Right cardiac atrium (tissue), 5 donors: ENCODE results near the gene KCNC3. TPM values are rescaled to one million over a fixed set of nuclear protein-coding genes. Genes with fewer than 3 reads are reported as not detected.
"Not testable (repeated sequence)": the region's sequence is repeated elsewhere in the genome, so short reads cannot be mapped to it uniquely, and the experiment has no call there.

Experiments used
- ATAC-seq, 2 donors: fragments of 200-7000 bp; cut with Tn5 transposase; one replicate each; pipeline versions ENCODE4 v1.8.0 to v1.9.1; 2020; ENCODE audit warnings: moderate library complexity in 2 of 2, mild to moderate bottlenecking in 1 of 2
- DNase-seq, 3 donors: peaks; one replicate each; pipeline ENCODE4 v3.0.0-alpha.2; 2020
- H3K27ac ChIP-seq: one replicate; pipeline ENCODE4 v1.5.1; 2013; ENCODE audit warnings: mild to moderate bottlenecking, low read length, control low read depth, moderate library complexity
- H3K27me3 ChIP-seq: one replicate; pipeline ENCODE4 v1.6.1; 2013; ENCODE audit not compliant: control insufficient read depth, insufficient read depth
- H3K4me1 ChIP-seq: one replicate; pipeline ENCODE4 v1.6.1; 2013; ENCODE audit warnings: low read length; ENCODE audit not compliant: control insufficient read depth, insufficient read depth
- H3K4me3 ChIP-seq: one replicate; pipeline ENCODE4 v1.5.1; 2013; ENCODE audit warnings: low read length, control low read depth
- H3K9me3 ChIP-seq: one replicate; pipeline ENCODE4 v1.6.1; 2013; ENCODE audit warnings: low read length; ENCODE audit not compliant: control insufficient read depth
- WGBS: extraction: QIAGEN DNeasy Blood & Tissue Kit; methylation state at CpG from one replicate; pipeline ENCODE4 v1.1.7; 2013; 5-methylcytosine and 5-hydroxymethylcytosine counted together
- intact Hi-C, 4 donors: fragments of 100-400 bp; cut with DNase I; formaldehyde crosslinking; loops; one replicate each; pipeline versions ENCODE4 v1.11.0 to v1.14.0; 2022 to 2023
- polyA plus RNA-seq: library from polyadenylated mRNA; stranded (reverse); fragments of 200-250 nt; gene quantifications from one replicate; pipeline ENCODE4 v1.2.3, GENCODE V29; 2013
- total RNA-seq, 4 donors: library from RNA; stranded (reverse); fragmentation: NEBNext Ultra II Directional; extraction: Animal tissue kit (Norgen Biotek cat#: 25700); gene quantifications; one replicate each; pipeline ENCODE4 v1.2.1, GENCODE V29; 2021
- donor health status: healthy with polysubstance abuse.
- donor health status: DM: no; HTN: yes; CAD: no.
- donor health status: DM: no; HTN: no; CAD: no.
- donor health status: DM: no; HTN: yes; CAD: no; lungs with severe emphysema.
- donor health status: DM: yes; HTN: yes; CAD: no.

The KCNC3 gene
- total and polyA plus RNA-seq, 5 donors, result 3.0 to 6.1 (median 4.8) TPM

GRCh38 chr19:50352242-50352641 lies 23.1 kb upstream of the KCNC3 start:
- intact Hi-C loops, result loop anchor here in 1 of 4 donors (10.0 kb wide), 1 partner anchor 433 kb away; no protein-coding TSS in a partner anchor
- no peaks in the 10 kb centered on the region for H3K4me1 ChIP-seq
- 61% methylated on average over 4 of the region's 4 CpGs for WGBS
- H3K27me3 ChIP-seq, result no peaks in the 10 kb centered on the region
- no peak for DNase-seq
- H3K27ac ChIP-seq, result no peak overlapping the region
- no peaks in the 10 kb centered on the region for H3K9me3 ChIP-seq
- no peak for ATAC-seq
- no peak overlapping the region for H3K4me3 ChIP-seq

DNA sequence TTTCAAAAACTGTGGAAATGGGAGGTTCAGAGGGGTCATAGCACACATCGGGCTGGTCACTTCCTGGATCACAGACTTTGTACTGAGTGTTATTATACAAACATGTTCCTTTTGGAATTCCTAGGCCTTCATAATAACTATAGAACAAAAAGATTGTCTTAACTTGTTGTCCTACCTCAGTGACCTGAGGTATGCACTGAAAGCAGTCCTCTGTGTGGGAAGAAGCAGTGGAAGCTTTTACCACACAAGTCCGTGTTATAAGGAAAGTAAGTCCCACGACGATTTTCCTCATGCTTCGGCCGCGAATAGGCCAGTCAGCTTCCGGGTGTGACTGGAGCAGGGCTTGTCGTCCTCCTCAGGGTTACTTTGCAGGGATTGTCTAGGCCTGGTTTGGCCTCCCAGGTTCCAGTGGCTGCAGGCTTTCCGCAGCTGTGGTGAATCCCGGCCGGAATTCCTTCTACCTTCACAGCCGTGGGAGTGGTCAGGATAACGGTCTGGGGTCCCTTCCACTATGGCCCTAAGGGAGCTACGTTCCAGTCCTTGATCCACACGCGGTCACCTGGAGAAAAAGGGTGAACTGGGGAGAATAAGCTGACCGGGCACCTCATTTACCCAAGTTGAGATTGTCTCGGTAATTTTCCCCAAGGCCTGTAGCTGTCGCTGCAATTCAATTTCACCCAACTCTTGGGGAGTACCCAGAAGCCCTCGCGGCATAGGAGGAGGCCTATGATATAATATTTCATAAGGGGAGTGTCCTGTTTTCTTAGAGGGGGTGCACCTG lies 20.3 kb upstream of the KCNC3 start:
- Histone ChIP-seq H3K27ac (no peak overlapping the region), H3K4me3 (no peak overlapping the region), H3K9me3 (no peaks in the 10 kb centered on the region), H3K4me1 (no peaks in the 10 kb centered on the region), H3K27me3 (no peaks in the 10 kb centered on the region)
- intact Hi-C loops, result loop anchor here in 1 of 4 donors (10.0 kb wide), 1 partner anchor 435 kb away; no protein-coding TSS in a partner anchor
- DNase-seq, result no peak
- ATAC-seq, result no peak
- WGBS, result 58% methylated on average over 22 of the region's 22 CpGs

DNA sequence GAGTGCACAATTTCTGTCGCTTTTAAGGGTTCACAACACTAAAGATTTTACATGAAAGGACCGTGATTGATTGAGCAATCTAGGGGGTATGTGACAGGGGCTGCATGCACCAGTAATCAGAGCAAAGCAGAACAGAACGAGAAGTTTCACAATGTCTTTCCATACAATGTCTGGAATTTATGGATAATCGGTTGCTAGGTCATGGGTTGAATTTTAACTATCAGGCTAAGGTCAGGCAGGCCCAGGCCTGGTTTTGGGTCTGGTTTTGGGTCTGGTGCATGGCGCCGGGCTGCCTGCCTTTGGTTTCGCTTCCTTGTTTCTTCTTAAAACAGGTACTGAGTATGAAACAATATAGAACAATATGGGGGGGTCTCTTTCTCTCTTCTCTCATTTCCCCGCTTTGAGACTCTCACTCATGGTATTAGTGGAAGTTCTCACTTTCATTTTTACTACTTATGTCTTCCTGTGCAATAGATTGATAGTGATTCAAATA lies 18.0 kb upstream of the KCNC3 start:
- H3K4me3 ChIP-seq, ATAC-seq, intact Hi-C loops, H3K27me3 ChIP-seq, DNase-seq, H3K9me3 ChIP-seq, H3K4me1 ChIP-seq, H3K27ac ChIP-seq: not testable (repeated sequence)
- WGBS, result 77% methylated on average over 8 of the region's 8 CpGs

DNA sequence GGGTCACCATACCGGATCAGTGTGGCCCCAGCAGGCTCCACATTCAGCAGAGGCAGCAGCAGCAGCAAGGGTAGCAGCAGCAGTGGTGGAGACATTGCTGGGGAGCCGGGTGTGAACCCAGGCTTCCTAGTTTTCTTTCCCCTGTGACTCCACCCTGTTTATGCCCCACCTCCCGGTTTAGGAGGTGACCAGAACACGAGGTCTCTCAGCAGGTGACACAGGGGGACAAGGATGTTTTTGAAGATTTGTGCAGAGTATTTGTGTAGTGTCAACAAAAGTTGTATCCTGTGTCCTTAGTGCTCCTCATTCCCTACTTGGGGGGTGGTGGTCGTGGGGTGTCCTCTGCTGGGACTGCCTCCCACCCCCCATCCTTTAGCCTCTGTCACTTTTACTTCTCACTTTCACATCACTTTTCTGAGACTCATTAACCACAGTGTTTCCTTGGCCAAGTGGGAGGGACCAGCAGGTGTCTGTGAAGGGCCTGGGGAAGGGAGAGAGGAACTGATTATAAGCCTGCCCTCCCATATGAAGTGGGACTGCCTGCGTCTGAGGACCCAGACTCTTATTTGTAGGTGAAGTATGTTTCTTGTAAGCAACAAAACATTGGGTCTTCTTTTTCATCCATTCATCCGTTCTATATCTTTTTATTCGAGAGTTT lies 15.6 kb upstream of the KCNC3 start:
- Histone ChIP-seq H3K27ac (no peak overlapping the region), H3K4me1 (no peaks in the 10 kb centered on the region), H3K27me3 (no peaks in the 10 kb centered on the region), H3K4me3 (no peak overlapping the region), H3K9me3 (no peaks in the 10 kb centered on the region)
- ATAC-seq (no peak), DNase-seq (no peak)
- WGBS, result 72% methylated on average over 8 of the region's 8 CpGs
- intact Hi-C loops, result no loop called here

- H3K4me3 ChIP-seq, result no peak overlapping the region
- intact Hi-C loops, result no loop called here
- no peak overlapping the region for H3K27ac ChIP-seq
- 88% methylated on average over 3 of the region's 3 CpGs for WGBS
- ATAC-seq (no peak), DNase-seq (no peak)
- no peaks in the 10 kb centered on the region for H3K9me3 ChIP-seq
- no peaks in the 10 kb centered on the region for H3K4me1 ChIP-seq
- H3K27me3 ChIP-seq, result no peaks in the 10 kb centered on the region
Observed at GRCh38 chr19:50341091-50341564, 12.0 kb upstream of the KCNC3 start.

GRCh38 chr19:50340331-50340730 lies 11.2 kb upstream of the KCNC3 start:
- Histone ChIP-seq H3K4me1 (no peaks in the 10 kb centered on the region), H3K9me3 (no peaks in the 10 kb centered on the region), H3K4me3 (no peak overlapping the region), H3K27me3 (no peaks in the 10 kb centered on the region), H3K27ac (no peak overlapping the region)
- intact Hi-C loops, result no loop called here
- no peak for DNase-seq
- no peak for ATAC-seq

- H3K4me1 ChIP-seq, ATAC-seq, H3K27ac ChIP-seq, H3K9me3 ChIP-seq, DNase-seq, H3K4me3 ChIP-seq, intact Hi-C loops, H3K27me3 ChIP-seq: not testable (repeated sequence)
- WGBS, result 84% methylated on average over 6 of the region's 6 CpGs
Observed at GRCh38 chr19:50337031-50337430, 7.9 kb upstream of the KCNC3 start.

GRCh38 chr19:50334741-50335421 lies 5.7 kb upstream of the KCNC3 start:
- ATAC-seq, result no peak
- Histone ChIP-seq H3K9me3 (no peaks in the 10 kb centered on the region), H3K27ac (no peak overlapping the region), H3K4me3 (no peak overlapping the region), H3K27me3 (no peaks in the 10 kb centered on the region), H3K4me1 (peaks cover 1% of the 10 kb centered on the region)
- no peak for DNase-seq
- WGBS, result 92% methylated on average over 12 of the region's 12 CpGs
- intact Hi-C loops, result no loop called here

GRCh38 chr19:50333737-50334617 lies 4.8 kb upstream of the KCNC3 start:
- intact Hi-C loops, result no loop called here
- DNase-seq, result peak; percentile 72 to 93 (median 91)
- ATAC-seq, result peak; percentile 28 to 36
- peaks cover 1% of the 10 kb centered on the region for H3K4me1 ChIP-seq
- no peaks in the 10 kb centered on the region for H3K9me3 ChIP-seq
- H3K27ac ChIP-seq, result peak overlapping the region; percentile 48
- peak overlapping the region; percentile 22 for H3K4me3 ChIP-seq
- H3K27me3 ChIP-seq, result no peaks in the 10 kb centered on the region
- 11% methylated on average over 54 of the region's 54 CpGs for WGBS

- no peak overlapping the region for H3K27ac ChIP-seq
- H3K4me3 ChIP-seq, result peak overlapping the region; percentile 26
- WGBS, result 1% methylated on average over 34 of the region's 34 CpGs
- H3K27me3 ChIP-seq, result no peaks in the 10 kb centered on the region
- ATAC-seq (peak; percentile 69 to 74), DNase-seq (peak; percentile 92 to 96 (median 96))
- peaks cover 1% of the 10 kb centered on the region for H3K4me1 ChIP-seq
- H3K9me3 ChIP-seq, result no peaks in the 10 kb centered on the region
- intact Hi-C loops, result no loop called here
Observed at GRCh38 chr19:50333235-50333736, 4.1 kb upstream of the KCNC3 start.
